LHCN-M2 (cell line): ENCODE results near the gene FAM120B. TPM values are rescaled to one million over a fixed set of nuclear protein-coding genes. Genes with fewer than 3 reads are reported as not detected.
A peak's percentile ranks its signal among the peaks of the same experiment; 100 is the strongest.

Experiments used
- DNase-seq: peaks from one replicate; pipeline ENCODE4 v3.0.0-alpha.2; 2012; ENCODE audit warnings: low read depth
- total RNA-seq: library from RNA; depleted of rRNA; stranded (reverse); fragments of >200 nt; gene quantifications from 2 replicates; pipeline ENCODE4 v1.2.3, GENCODE V29; 2014

FAM120B gene
- total RNA-seq, 1 experiment from 2014 or later: 15.0 TPM

DNA sequence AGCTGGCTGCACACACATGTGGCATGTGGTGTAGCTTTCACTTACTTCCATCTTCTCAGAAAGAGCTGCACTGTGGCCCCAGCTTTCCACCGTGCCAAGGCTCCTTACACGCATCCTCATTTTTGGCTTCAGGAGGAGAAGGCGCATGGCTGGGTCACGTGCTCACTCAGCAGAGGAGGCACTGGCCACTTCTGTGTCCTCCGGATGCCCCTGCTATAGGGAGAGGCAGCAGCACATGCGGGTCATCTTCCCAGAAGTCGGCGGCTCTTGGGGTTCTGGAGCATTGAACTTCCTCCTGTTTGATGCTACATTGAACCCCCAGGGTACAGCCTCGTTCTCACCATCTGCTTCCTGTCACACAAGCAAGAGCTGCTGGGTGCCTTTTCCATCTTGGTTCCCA lies 111.3 kb downstream of the FAM120B start:
- no peak for DNase-seq

DNA sequence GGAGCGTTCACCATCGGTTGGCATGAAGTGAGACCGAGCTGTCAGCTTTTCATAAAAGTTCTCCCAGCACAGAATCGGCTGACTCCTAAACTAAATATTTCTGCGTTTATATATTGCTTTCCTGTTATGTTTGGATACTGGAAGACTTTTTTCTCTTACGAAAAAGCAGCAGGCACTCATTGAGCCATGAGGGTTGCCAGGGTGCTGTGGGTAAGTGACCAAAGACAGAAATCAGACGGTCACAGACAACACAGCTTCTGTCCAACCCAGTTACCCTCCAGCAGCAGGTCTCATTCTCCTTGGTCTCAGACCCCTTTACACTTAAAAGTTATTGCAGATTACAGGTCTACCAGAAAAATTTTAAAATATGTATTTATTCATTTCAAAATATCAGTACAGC lies 113.7 kb downstream of the FAM120B start:
- no peak for DNase-seq

DNA sequence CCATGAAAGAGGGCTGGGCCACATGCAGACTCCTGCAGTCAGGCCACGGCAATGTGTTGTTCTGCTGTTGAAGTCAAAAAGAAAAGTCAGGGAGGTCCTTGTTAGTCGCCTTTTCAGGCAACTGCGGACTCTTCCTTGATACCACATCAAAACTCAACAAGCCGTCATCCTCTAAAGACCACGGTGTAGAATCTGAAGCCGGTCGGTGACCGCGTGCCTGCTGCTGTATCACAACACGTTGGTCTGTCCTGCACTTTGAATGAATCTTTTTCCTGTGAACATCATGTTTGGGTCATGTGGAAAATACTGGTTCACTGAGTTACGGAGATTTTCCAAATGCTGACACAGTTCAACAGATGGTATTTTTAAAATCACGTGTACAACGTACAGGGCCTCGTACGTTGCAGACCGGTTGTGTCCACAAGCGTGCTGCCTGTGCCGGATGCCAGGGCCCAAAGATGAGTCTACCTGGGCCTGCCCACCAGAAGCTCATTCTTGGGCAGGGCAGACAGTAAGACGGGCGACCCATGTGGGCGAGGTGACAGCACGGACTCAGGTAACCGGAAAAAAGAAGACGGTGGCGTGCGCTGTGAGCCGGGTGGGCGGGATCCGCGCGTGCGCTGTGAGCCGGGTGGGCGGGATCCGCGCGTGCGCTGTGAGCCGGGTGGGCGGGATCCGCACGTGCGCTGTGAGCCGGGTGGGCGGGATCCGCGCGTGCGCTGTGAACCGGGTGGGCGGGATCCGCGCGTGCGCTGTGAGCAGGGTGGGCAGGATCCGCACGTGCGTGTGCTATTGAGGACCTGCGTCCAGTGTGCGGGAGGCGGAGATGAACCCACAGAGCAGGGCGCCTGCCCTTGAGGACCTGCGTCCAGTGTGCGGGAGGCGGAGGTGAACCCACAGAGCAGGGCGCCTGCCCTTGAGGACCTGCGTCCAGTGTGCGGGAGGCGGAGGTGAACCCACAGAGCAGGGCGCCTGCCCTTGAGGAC lies 114.5 kb downstream of the FAM120B start:
- no peak for DNase-seq

DNA sequence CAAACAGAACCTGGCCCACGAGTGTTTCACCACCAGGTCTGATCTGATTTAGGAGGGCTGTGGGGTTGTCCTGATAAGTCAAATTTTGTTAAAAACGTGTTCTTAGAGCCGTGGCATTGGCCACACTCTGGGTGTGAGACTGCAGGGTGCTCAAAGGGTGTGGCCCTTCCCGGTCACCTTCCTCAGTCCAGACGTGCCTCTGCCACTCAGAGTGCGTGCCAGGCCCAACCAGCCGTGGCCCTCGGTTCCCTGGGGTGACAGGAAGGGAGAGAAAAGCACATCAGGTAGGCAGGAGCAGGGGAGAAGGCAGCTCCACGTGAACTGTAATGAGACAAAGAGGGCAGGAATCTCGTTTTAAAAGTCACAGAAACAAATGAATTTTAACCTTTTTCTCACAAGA lies 115.4 kb downstream of the FAM120B start:
- no peak for DNase-seq

DNA sequence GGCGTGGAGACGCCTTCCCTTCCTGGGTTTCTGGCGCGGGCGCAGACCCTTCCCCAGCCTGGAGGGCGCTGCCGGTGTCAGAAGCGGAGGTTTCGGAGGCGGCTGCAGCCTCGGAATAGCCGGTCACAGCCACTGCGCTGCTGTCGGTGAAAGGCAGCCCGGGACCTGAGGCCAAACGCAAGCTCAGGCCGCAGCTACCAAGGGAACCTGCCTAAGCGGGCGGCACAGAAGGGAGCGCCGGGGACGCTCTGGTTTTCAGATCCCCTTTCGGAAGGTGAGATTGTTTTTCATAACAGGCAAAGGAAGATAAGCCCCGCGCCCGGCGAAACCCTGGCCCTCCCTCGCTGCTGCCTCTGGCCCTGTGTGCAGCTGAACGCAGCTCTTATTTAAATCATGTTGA lies 116.5 kb downstream of the FAM120B start:
- no peak for DNase-seq

DNA sequence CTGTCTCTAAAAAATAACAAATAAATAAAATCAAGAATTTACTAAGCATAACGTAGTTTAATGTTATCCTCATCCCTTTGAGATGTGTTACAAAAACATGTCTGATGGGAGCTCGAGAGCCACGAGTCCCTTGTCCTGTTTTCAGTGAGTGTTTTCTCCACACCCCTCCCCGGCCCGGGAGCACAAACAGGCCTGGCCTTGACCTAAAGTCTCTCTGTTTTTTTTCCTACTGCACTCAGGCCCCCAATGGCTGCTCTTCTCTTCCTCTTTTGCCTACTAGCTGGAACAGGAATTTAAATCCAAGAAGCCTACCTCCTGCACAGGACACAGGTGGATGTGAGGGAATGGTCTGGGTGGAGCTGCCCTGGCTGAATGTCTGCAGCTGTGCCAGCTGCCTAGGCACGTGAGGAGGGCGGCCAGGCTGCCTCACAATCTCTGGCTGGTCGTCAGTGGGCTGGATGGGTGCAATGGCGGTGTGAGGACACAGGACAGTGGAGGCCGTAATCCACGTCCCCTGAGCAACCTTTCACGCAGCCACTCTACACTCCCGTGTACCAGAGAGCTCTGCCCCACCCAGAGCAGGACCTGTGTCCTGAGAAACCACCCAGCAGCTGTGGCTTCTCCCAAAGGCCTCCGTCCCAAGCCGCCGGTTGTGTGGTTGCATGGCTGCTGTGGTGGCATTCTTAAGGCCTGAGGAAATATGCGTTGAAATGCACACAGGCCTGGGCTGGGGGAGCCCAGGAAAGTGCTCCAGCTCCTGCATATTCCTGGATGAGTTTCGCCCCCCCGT lies 117.5 kb downstream of the FAM120B start:
- DNase-seq: peak; percentile 50

DNA sequence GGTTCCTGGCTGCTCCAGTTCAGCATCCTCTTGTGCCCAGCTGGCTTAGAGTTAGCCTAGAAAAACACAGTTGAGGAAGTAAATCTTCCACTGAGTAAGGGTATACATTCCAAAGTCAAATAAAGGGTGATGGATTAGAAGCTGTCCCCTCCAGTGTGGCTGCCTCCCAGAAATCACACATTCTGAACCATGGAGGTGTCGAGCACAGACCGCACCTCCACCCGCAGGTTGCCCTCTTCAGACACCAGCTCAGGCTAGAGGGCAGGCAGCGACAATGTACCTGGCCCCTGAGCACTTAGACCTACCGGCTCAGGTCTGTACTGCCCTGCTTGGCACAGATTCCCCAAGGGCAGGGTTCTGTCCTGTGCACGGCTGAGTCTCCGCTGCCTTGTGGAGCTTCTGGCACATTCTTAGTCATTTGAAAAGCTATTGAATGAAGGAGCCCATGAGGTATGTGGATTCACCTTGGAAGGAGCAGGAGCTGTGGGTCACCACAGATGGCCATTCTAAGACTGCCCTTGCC lies 118.1 kb downstream of the FAM120B start:
- no peak for DNase-seq

DNA sequence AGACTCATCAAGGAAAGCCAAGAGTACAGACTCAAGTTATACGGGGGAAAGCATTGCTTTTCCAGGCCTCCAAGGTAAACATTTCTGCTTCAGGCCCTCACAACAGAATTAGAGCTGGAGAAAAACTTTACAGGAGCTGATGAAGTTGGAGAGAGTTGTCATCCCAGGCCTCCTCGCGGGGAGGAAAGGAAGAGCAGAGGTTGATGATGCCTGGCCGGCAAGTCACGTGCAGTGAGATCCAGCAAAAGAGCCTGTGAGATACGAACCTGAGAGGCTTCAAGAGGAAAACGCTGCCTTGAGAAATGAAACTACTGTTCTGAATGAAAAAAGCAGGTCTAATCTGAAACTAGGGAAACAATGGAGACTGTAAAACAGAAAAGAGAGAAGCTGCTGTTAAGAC lies 122.9 kb downstream of the FAM120B start:
- DNase-seq: no peak

DNA sequence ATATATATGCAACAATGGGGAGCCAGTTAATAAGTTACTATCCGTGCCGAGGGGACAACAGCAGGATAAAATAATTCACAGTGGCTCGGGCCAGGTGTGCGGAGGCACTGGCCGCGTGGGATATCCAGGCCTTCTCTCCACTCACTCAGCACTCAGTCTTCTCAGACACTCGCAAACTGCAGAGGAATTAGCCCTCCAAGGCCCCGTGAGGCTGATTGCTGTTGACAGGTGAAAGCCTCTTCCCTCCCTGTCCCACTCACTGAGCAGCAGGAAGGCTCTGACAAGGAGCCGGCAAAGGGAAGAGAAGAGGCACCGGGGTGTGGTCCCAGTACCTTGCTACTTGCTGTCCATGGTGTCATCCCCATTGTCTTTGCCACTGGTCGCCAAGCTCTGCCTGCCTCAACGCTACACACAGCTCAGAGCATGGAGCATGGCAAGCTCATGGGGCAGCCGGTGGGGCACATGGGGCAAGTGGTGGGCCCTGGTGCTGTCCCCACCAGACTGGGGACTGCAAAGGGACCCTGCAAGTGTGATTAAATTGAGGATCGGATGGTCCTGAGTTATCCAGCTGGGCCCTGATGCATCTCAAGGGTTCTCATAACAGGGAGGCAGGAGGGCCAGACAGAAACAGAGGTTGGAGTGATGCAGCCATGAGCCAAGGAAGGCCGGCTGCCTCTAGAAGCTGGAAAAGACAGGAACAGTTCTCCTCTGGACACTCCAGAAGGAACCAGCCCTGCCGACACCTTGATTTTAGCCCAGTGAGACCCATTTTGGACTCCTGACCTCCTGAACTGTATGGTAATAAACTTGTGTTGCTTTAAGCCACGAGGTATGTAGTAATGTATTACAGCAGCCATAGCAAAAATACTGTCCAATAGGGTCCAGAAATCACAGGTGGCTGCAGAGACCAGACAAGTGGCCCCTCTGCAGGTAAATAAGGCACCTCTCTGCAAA lies 126.9 kb downstream of the FAM120B start:
- no peak for DNase-seq

DNA sequence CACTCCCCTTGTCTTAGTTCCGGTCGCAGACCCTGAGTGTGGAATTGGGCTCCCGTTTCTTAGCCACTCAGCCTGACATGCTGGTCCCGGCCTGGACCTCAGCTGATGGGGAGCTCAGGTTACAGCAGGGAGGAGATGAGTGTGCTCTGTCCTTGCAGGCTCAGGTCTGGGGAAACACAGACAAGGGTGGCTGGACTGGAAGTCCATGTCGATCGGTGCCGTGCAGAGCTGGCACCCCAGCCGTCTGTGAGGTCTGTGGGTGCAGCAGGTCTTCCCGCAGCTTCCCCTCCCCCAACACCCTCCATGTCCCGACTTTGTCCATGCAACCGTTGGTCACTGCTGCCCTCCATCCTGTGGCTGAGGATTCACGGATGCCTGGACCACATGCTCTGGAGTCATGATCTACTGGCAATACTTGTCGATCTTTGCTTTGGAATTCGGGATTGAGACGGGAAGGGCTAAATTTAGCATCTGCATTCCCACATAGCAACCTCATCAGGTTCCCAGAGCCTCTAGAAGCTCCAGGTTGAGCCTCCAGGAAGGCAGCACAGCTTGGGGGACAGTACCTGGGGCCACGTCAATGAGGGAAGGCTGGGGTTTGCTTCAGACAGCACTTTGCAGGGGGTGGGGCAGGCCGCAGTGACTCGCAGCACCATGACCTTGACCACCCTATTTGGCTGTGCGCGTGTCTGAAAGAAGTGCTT lies 127.7 kb downstream of the FAM120B start:
- no peak for DNase-seq

DNA sequence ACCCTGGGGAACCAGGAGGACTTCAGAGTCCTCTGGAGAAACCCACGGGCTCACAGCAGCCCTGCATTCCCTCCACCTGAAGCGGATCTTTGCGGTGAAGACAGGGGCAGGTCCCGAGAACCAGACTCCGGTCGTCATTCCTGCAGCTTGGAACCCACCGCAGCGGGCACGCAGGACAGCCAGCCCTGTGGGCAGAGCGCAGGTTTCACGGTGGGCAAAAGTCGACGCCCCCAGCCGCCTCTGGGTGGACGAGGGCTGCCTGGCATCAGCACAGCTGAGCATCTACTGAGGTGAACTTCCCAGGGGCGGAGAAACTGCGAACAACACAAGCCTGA lies 128.2 kb downstream of the FAM120B start:
- DNase-seq: no peak

DNA sequence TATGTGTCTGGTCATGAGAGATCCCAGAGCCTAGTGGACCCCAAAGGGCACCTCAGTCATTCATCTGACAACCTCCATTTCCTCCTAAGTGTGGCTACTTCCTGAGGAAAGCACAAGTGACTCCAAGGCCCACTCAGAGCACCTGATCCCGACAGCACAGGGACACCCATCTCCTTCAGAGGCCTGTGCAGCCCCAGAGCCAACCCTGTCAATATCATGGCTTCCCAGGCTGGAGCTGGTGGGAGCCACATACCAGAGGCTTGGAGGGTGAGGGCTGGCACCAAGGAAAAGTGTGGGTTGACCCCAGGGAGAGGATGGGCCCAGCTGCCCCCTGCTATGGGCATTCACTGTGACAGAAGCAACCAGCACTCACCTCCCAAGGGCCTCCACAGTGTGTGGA lies 129.2 kb downstream of the FAM120B start:
- DNase-seq: no peak

DNA sequence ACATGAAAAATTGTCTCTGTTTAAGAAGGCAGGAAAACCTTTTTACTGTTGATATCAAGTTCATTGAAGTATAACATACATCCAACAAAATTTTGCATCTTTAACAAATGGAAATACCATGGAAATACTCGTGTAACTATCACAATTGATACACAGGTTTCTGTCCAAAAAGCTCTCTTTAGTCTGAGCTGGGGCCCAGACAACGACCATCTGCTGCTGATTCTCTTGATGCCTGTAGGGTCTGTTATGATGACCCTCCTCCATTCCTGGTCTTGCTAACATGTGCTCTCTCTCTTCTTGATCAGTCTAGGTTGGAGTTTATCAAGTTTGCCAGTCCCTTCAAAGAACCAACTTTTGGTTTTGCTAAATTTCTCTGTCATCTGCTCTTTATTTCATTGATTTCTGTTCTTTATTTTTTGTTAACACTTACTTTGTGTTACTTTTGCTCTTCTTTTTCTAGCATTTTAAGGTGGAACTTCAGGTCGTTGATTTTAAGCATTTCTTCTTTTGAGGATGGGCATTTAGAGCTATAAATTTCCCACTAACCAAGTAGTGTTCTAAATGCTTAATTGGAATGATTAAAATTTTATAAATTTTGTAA lies 129.8 kb downstream of the FAM120B start:
- DNase-seq: no peak

DNA sequence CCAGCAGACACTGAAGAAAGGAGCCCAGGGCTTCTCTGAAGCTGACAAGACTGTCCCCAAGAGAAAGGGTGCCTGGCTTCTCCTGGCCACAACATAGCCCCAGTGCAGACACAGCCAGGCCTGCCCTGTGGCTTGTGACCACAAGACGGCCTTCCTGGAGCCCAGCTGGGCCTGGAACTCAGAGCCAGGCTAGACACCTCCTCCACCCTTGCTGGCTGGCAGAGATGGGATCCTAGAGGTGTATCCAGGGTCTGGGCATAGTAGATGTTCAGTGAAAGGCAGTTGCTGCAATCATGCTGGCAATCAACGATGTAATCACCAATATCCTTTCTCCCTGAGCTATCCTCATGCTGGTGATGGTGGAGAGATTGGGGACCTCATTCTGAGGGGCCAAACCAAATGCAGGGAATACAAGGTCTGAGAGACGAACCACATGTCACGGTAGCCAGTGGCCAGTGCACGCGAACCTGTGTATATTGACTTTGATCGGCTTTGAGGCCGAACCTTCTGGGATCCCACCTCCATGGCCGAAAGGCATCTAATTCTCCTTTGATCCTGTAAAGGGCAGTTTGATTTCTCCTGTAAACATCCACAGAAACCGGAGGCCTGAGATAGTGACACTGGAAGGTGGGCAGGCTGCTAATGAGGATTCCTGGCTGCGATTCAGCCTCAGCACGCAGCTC lies 131.3 kb downstream of the FAM120B start:
- DNase-seq: peak; percentile 73

DNA sequence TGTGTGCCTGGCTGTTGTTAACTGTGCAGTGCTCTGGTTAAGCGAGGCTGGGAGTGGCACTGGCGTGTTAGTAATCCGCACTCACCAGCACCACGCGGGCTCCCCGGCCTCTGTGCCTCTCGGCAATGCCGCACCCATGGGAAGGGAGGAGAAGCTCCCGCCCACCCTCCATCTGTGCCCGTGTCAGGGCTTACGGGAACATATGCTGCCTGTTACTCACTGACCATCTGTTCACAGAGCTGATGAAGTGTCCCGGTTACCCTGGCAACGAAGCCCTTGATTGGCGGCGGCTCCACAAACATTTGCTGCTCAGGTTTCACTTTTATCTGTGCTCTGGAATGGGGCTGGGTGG lies 131.8 kb downstream of the FAM120B start:
- DNase-seq: peak; percentile 100

DNA sequence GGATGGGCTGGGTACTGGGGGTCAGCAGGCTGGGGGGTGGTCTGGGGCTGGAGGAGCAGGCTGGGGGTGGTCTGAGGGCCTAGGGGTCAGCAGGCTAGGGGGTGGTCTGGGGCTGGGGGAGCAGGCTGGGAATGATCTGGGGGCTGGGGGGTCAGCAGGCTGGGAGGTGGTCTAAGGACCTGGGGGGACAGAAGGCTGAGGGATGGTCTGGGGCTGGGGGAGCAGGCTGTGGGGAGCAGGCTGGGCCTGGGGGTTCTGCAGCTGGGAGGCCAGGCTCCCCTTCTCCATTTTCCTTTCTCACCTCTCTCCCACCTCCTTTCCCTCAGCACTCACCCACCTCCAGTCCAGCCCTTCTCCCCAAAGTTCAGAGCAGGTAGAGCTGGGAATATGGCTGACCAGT lies 132.3 kb downstream of the FAM120B start:
- no peak for DNase-seq

DNA sequence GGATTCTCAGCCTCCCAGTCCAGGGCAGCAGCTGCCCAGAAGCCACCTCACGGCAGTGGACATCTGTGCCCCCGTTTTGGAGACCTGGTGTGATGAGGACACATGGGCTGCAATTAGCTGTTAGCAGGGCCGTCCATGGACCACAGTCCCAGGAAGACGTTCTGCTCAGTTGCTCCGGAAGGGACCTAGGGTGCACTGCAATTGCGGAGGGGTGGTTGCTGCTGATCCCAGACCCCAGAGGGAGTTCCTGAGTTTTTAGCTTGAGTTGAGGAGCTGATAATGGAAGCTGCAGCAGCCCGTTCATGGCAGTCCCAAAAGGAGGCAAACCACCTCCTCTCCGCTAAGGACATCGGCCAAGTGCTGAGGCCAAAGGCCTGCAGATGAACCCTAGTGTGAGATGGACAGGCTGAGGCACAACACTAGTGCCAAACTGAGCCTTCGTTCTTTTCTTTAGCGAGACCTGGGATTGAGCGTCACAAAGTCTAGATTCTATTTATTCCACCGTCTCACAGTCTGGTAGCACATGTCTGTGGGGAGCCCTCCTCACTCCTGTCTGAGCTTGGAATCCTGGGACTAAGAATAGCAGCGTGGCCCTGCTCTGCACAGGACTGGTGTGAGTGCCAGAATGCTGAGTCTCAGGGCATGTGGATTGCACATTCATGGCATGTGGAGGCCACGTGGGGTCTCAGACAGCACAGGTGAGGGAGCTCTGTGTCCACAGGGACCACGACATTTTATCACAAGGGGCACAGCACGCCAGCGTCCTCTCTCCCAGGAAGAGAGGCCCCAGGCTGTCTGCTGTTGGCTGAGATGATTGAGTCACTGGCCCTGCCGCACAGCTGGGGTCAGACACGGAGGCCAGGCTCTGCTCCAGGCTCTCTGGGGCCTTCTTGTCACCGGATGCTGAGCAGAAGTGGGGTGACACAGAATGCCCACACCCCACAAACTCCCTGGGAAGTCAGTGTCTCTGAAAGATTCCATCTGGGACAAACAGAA lies 133.1 kb downstream of the FAM120B start:
- DNase-seq: peak; percentile 13

DNA sequence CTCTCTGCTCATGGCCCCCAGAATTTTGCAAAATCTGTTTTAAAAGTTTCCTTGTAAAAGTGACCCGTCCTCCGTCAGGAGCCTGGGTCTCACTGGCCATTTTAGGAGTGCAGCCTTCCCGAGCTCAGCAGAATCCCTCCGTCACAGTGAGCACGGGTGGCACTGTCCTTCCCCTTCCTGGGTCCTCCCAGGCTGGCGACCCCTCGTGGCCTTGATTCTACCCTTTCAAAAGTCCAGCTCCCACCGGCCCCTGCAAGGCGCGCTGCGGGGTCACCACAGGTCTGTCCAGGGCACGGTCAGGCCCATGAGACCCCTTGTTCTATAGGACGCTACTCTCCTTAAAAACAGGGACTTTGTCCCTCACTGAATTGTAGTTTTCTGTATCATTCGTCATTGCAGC lies 133.9 kb downstream of the FAM120B start:
- DNase-seq: no peak

DNA sequence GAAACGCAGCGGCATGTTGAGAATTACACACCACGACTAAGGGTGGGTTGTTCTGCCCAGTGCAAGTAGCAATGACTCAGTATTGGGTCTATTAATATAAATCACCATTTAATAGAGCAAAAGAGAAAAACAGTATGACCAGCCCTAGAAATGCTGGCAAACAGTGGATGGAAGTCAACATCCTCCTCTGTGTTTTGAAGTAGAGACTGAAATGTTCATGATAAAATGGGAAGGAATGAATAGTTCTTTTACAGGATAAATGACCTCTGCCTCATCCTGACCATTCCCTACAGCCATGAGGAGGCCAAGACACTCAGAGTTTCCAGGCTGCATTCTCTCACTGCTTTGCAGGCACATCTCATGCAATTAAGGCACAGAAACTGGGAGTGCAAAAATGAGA lies 134.8 kb downstream of the FAM120B start:
- peak; percentile 19 for DNase-seq
